NCI-H82 treated with DMSO at 0.1 percent for 48 hours (cell line): Measurements from ENCODE around the gene CD151.
A peak's percentile ranks its signal among the peaks of the same experiment; 100 is the strongest.

Experiments
- DNase-seq: peaks from one replicate; lab custom pipeline; 2025; ENCODE audit not compliant: unreplicated experiment; lab: John Stamatoyannopoulos, UW

CD151 gene

GRCh38 chr11:813072-813455 lies 19.7 kb upstream of the CD151 start:
- DNase-seq, result no peak

- no peak for DNase-seq
Measured at GRCh38 chr11:813456-814096, 19.2 kb upstream of the CD151 start.

- DNase-seq, result no peak
Measured at GRCh38 chr11:815675-816432, 16.9 kb upstream of the CD151 start.

GRCh38 chr11:816433-816779 lies 16.3 kb upstream of the CD151 start:
- DNase-seq, result no peak

- no peak for DNase-seq
Measured at GRCh38 chr11:818396-819128, 14.2 kb upstream of the CD151 start, which contains the start of gene PNPLA2. Gene PNPLA2 (plus strand): TSS chr11:818914. CDS start chr11:819719, 805 bp downstream.

GRCh38 chr11:819129-819931 lies 13.4 kb upstream of the CD151 start:
- peak; percentile 59 for DNase-seq

- DNase-seq, result peak; percentile 24
Measured at GRCh38 chr11:819943-820649, 12.7 kb upstream of the CD151 start.

GRCh38 chr11:820655-821511 lies 11.9 kb upstream of the CD151 start:
- no peak for DNase-seq

GRCh38 chr11:821512-822371 lies 11.0 kb upstream of the CD151 start:
- no peak for DNase-seq

- DNase-seq, result no peak
Measured at GRCh38 chr11:823441-824291, 9.1 kb upstream of the CD151 start.

GRCh38 chr11:824292-824880 lies 8.4 kb upstream of the CD151 start:
- no peak for DNase-seq

GRCh38 chr11:824942-825341 lies 7.8 kb upstream of the CD151 start:
- DNase-seq, result no peak

- no peak for DNase-seq
Measured at GRCh38 chr11:825366-826226, 7.2 kb upstream of the CD151 start.

GRCh38 chr11:826227-826621 lies 6.5 kb upstream of the CD151 start:
- DNase-seq, result no peak

GRCh38 chr11:826836-827145 lies 6.0 kb upstream of the CD151 start:
- DNase-seq, result no peak

- DNase-seq, result no peak
Measured at GRCh38 chr11:827146-827896, 5.4 kb upstream of the CD151 start.
